ENCODE measurements around the gene LKAAEAR1. TPM values are rescaled to one million over a fixed set of nuclear protein-coding genes. Genes with fewer than 3 reads are reported as not detected.
A peak's percentile ranks its signal among the peaks of the same experiment; 100 is the strongest.

Gene LKAAEAR1
- total RNA-seq, 1 donor from 2014 or later, result not detected

DNA sequence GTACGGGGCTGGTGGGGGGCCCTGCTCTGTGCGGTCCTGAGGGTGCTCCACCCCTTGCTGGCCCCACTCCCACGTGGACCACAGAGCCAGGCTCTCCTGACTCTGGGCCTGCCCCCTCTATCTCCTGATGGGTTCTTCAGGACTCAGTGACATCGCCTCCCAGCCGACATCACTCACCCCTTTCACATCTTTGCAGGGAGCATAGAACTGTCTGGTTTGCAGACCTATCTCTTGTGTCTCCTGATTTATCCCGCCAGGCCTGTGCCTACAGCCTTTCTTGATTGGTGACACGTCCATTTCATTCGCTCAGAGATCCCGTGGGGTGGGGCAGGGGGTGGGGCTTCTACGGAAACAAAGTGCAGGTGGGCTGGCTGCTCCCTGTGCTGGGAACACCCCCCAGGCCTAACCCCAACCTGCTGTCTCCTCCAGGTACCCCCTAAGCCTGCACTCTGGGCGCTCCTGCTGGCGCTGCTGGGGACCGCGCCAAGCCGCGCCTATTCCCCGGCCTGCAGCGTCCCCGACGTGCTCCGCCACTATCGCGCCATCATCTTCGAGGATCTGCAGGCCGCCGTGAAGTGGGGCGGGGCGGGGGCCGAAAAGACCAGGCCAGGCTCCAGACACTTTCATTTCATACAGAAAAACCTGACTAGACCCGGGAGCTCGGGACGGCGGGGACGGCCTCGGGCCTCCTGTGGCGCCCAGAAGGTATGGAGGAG lies 46.5 kb downstream of the LKAAEAR1 start:
- Mint-ChIP-seq H3K4me1 (ENCODE audit: low read depth) (peaks cover 16% of the 10 kb centered on the region), H3K4me3 (ENCODE audit: low read depth) (peak overlapping the region; percentile 37), H3K27ac (no peak overlapping the region), H3K27me3 (peaks cover 16% of the 10 kb centered on the region), H3K9me3 (ENCODE audit: low read depth) (no peaks in the 10 kb centered on the region), H3K36me3 (ENCODE audit: insufficient read depth) (peaks cover 7% of the 10 kb centered on the region)
- TF ChIP-seq, protein P1, sequence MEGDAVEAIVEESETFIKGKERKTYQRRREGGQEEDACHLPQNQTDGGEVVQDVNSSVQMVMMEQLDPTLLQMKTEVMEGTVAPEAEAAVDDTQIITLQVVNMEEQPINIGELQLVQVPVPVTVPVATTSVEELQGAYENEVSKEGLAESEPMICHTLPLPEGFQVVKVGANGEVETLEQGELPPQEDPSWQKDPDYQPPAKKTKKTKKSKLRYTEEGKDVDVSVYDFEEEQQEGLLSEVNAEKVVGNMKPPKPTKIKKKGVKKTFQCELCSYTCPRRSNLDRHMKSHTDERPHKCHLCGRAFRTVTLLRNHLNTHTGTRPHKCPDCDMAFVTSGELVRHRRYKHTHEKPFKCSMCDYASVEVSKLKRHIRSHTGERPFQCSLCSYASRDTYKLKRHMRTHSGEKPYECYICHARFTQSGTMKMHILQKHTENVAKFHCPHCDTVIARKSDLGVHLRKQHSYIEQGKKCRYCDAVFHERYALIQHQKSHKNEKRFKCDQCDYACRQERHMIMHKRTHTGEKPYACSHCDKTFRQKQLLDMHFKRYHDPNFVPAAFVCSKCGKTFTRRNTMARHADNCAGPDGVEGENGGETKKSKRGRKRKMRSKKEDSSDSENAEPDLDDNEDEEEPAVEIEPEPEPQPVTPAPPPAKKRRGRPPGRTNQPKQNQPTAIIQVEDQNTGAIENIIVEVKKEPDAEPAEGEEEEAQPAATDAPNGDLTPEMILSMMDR (IDR thresholded peaks at IDR 0.05; ENCODE audit: unreplicated experiment), result no peak
- no peak for DNase-seq (ENCODE audit: low spot score, unreplicated experiment)

DNA sequence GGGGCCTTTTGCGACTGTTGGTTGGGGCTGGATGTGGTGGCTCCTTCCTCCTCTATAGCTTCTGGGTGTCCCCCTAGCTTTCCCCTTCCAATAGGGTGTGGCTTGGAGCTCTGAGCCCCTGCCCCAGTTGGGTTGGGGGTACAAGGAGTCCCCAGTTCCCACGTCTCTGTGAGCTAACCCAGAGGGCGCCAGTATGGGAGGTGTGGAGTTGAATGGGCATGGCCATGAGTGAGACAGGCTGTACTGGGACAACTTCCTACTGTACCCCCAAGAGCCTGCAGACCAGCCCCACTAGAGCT lies 47.0 kb downstream of the LKAAEAR1 start:
- no peak for DNase-seq (ENCODE audit: low spot score, unreplicated experiment)
- H3K4me1 Mint-ChIP-seq (ENCODE audit: low read depth), result peaks cover 16% of the 10 kb centered on the region
- H3K36me3 Mint-ChIP-seq (ENCODE audit: insufficient read depth), result peaks cover 8% of the 10 kb centered on the region
- no peaks in the 10 kb centered on the region for H3K9me3 Mint-ChIP-seq (ENCODE audit: low read depth)
- no peak overlapping the region for H3K27ac Mint-ChIP-seq
- no peak overlapping the region for H3K4me3 Mint-ChIP-seq (ENCODE audit: low read depth)
- peaks cover 16% of the 10 kb centered on the region for H3K27me3 Mint-ChIP-seq
- TF ChIP-seq, protein P1 (IDR thresholded peaks at IDR 0.05; ENCODE audit: unreplicated experiment), result no peak

DNA sequence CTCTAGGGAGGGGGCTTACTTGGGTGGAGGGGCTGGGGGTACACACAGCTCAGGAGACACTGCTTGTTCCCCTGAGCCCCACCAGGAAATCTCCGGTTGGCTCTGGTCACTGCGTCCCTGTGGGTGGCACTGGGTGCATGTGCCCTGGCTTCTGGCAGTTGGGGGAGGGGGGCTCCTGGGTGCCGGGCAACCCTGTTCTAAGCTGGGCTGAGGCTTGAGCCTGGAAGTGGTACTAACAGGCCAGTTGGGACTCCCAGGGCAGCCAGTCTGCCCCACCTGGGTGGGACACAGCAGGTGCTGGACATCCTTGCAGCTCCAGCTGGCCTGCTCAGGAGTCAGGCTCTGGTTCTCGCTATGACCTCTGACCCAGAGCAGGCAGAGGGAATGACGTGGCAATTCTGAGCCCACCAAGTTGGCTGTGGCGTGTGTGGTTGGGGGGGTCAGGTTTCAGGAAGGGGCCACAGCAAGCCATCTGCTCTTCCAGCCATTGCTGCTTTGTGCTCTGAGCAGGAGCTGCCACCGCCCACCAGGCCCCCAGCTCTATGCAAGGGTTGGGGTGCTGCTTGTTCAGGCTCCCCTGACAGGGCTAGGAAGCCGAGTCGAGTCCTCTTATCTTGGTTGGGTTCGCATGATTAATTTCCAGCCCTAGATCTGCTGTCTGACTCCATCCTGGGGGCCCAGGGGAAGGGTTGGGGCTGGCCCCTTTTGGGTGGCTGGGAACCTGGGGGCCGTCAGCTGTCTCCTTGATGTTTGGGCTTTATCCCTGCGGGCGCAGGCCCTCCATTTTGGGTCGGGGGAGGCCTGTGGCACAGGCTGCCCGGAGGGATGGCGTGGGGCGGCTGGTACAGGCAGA lies 47.6 kb downstream of the LKAAEAR1 start:
- peaks cover 8% of the 10 kb centered on the region for H3K36me3 Mint-ChIP-seq (ENCODE audit: insufficient read depth)
- DNase-seq (ENCODE audit: low spot score, unreplicated experiment), result no peak
- no peak overlapping the region for H3K27ac Mint-ChIP-seq
- H3K4me3 Mint-ChIP-seq (ENCODE audit: low read depth), result no peak overlapping the region
- H3K4me1 Mint-ChIP-seq (ENCODE audit: low read depth), result peaks cover 16% of the 10 kb centered on the region
- H3K27me3 Mint-ChIP-seq, result peaks cover 16% of the 10 kb centered on the region
- TF ChIP-seq, protein P1 (IDR thresholded peaks at IDR 0.05; ENCODE audit: unreplicated experiment), result no peak
- no peaks in the 10 kb centered on the region for H3K9me3 Mint-ChIP-seq (ENCODE audit: low read depth)

DNA sequence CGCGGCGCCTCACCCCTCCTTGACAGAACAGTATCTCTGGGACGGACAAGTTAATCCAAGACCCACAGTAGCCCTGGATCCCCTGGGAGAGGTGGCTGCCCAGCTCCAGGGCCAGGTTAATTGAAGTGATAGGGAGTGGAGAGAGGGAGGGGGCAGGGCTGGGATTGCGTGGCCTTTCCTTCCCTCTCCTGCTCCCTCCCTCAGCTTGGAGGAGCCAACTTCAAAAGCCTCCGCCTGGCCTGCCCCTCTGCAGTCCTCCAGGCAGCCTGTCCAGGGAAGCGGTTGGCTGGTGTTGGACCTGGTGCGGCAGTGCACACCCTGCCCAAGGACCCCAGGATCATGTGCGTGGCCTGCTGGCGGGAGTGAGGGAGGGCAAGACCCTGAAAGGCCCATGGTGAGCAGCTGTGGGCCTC lies 48.3 kb downstream of the LKAAEAR1 start, which contains the start of gene C20orf204:
Gene C20orf204, plus strand, starts transcription at position 250 of the 413 bp plus-strand sequence. Its CDS starts 142 bp downstream, at position 392.
- peaks cover 12% of the 10 kb centered on the region for H3K27me3 Mint-ChIP-seq
- peaks cover 11% of the 10 kb centered on the region for H3K36me3 Mint-ChIP-seq (ENCODE audit: insufficient read depth)
- no peaks in the 10 kb centered on the region for H3K9me3 Mint-ChIP-seq (ENCODE audit: low read depth)
- no peak for DNase-seq (ENCODE audit: low spot score, unreplicated experiment)
- TF ChIP-seq, protein P1 (IDR thresholded peaks at IDR 0.05; ENCODE audit: unreplicated experiment), result no peak
- H3K27ac Mint-ChIP-seq, result no peak within 1 kb of the TSS
- H3K4me3 Mint-ChIP-seq (ENCODE audit: low read depth), result no peak within 1 kb of the TSS
- peaks cover 16% of the 10 kb centered on the region for H3K4me1 Mint-ChIP-seq (ENCODE audit: low read depth)

DNA sequence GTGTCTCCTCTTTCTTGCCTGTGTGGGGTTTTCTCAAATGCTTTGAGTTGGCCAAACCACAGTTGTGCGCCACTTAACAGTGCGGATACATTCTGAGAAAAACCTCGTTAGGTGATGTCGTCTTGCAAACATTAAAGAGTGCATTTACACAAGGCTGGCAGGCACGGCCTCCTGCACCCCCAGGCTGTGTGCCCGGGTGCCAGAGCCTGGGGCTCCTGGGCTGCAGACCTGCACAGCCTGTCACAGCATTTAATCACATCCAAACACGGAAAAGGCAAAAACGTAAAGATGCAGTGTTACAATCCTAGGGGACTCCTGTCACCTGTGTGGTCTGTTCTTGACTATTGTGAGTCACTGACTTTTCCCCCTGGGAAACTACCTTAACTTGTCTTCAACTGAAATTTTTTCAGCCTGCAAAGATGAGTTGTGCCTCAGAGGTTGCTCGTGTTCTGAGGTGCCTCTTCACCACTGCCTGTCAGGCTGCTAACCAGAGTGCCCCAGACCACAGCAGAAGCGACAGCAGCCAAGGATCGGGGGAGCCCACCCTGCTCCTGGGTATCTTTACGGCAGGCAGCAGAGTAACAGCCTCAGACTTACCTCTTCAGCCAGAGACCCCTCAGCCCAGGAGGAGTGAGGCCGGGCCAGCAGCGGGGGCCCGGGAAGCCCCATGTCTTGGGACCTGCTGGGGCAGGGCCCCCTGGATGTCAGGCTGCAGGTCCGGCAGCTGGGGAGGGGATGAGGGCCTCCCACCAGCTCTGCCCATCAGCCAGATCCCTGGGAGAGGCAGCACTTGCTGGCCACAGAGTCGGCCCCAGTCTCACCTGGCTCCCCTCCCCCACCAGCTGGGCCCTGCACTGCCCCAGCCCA lies 48.9 kb downstream of the LKAAEAR1 start:
- no peak overlapping the region for H3K4me3 Mint-ChIP-seq (ENCODE audit: low read depth)
- TF ChIP-seq, protein P1 (IDR thresholded peaks at IDR 0.05; ENCODE audit: unreplicated experiment), result no peak
- H3K27me3 Mint-ChIP-seq, result peaks cover 9% of the 10 kb centered on the region
- no peak for DNase-seq (ENCODE audit: low spot score, unreplicated experiment)
- H3K4me1 Mint-ChIP-seq (ENCODE audit: low read depth), result peaks cover 20% of the 10 kb centered on the region
- H3K9me3 Mint-ChIP-seq (ENCODE audit: low read depth), result no peaks in the 10 kb centered on the region
- H3K27ac Mint-ChIP-seq, result no peak overlapping the region
- H3K36me3 Mint-ChIP-seq (ENCODE audit: insufficient read depth), result peaks cover 15% of the 10 kb centered on the region
